RPMI7951 (cell line): ENCODE measurements around the gene LIFR. TPM values are rescaled to one million over a fixed set of nuclear protein-coding genes. Genes with fewer than 3 reads are reported as not detected.

Source experiments
- DNase-seq: peaks from one replicate; pipeline ENCODE4 v3.0.0-alpha.2; 2012; ENCODE audit warnings: low read depth
- total RNA-seq: library from RNA; depleted of rRNA; stranded (reverse); fragments of >200 nt; shearing (Covaris generic); gene quantifications from 2 replicates; pipeline ENCODE4 v1.2.3, GENCODE V29; 2014

The LIFR gene
- total RNA-seq, 1 experiment from 2014 or later: 5.5 TPM

GRCh38 chr5:38548064-38548759, 8.2 kb downstream of the LIFR start:
- DNase-seq: peak; percentile 9

GRCh38 chr5:38547257-38547656, 9.2 kb downstream of the LIFR start:
- DNase-seq: no peak

- DNase-seq: no peak
Observed at GRCh38 chr5:38546691-38547146, 9.7 kb downstream of the LIFR start.

- no peak for DNase-seq
Observed at GRCh38 chr5:38543886-38544285, 12.6 kb downstream of the LIFR start.

- DNase-seq: no peak
Observed at GRCh38 chr5:38543074-38543473, 13.4 kb downstream of the LIFR start.

GRCh38 chr5:38541174-38541725, 15.2 kb downstream of the LIFR start:
- DNase-seq: no peak

GRCh38 chr5:38540314-38540713, 16.1 kb downstream of the LIFR start:
- no peak for DNase-seq

- no peak for DNase-seq
Observed at GRCh38 chr5:38538161-38538560, 18.3 kb downstream of the LIFR start.

GRCh38 chr5:38537505-38537904, 18.9 kb downstream of the LIFR start:
- DNase-seq: no peak

- DNase-seq: no peak
Observed at GRCh38 chr5:38536968-38537367, 19.5 kb downstream of the LIFR start.

- no peak for DNase-seq
Observed at GRCh38 chr5:38535845-38536244, 20.6 kb downstream of the LIFR start.

GRCh38 chr5:38535248-38535750, 21.1 kb downstream of the LIFR start:
- DNase-seq: no peak

GRCh38 chr5:38534156-38534453, 22.3 kb downstream of the LIFR start:
- DNase-seq: no peak

GRCh38 chr5:38533286-38534155, 22.9 kb downstream of the LIFR start:
- no peak for DNase-seq

- peak; percentile 27 for DNase-seq
Observed at GRCh38 chr5:38532165-38532669, 24.2 kb downstream of the LIFR start.

- DNase-seq: no peak
Observed at GRCh38 chr5:38531518-38531917, 24.9 kb downstream of the LIFR start.

GRCh38 chr5:38529955-38530646, 26.3 kb downstream of the LIFR start:
- no peak for DNase-seq

GRCh38 chr5:38528162-38528703, 28.2 kb downstream of the LIFR start:
- DNase-seq: peak; percentile 11

- no peak for DNase-seq
Observed at GRCh38 chr5:38527475-38527874, 29.0 kb downstream of the LIFR start.

GRCh38 chr5:38524022-38524421, 32.4 kb downstream of the LIFR start:
- DNase-seq: no peak

GRCh38 chr5:38519476-38519875, 37.0 kb downstream of the LIFR start:
- DNase-seq: no peak

GRCh38 chr5:38518341-38518740, 38.1 kb downstream of the LIFR start:
- no peak for DNase-seq
